ENCODE results near the gene ABCF2. TPM values are rescaled to one million over a fixed set of nuclear protein-coding genes. Genes with fewer than 3 reads are reported as not detected.

The ABCF2 gene
- total RNA-seq, 1 experiment from 2014 or later = 99.0 TPM

GRCh38 chr7:151185762-151186639 lies 41.0 kb downstream of the ABCF2 start:
- in situ Hi-C loops (cut with HindIII; ENCODE audit: low sequenced_read_pairs) = no loop called here
- DNase-seq (ENCODE audit: low spot score) = no peak

- no peak for DNase-seq (ENCODE audit: low spot score)
Observed at GRCh38 chr7:151181011-151181431, 46.0 kb downstream of the ABCF2 start.

GRCh38 chr7:151179946-151180345 lies 47.1 kb downstream of the ABCF2 start:
- no peak for DNase-seq (ENCODE audit: low spot score)
- in situ Hi-C loops (cut with HindIII; ENCODE audit: low sequenced_read_pairs) = no loop called here

More at GRCh38 chr7:151181011-151181431, 46.0 kb downstream of the ABCF2 start:
- in situ Hi-C loops (cut with HindIII; ENCODE audit: low sequenced_read_pairs) = no loop called here

GRCh38 chr7:151179287-151179860 lies 47.6 kb downstream of the ABCF2 start:
- DNase-seq (ENCODE audit: low spot score) = no peak
- in situ Hi-C loops (cut with HindIII; ENCODE audit: low sequenced_read_pairs) = no loop called here

GRCh38 chr7:151178831-151179230 lies 48.2 kb downstream of the ABCF2 start:
- DNase-seq (ENCODE audit: low spot score) = no peak
- in situ Hi-C loops (cut with HindIII; ENCODE audit: low sequenced_read_pairs) = no loop called here

GRCh38 chr7:151178236-151178635 lies 48.8 kb downstream of the ABCF2 start:
- in situ Hi-C loops (cut with HindIII; ENCODE audit: low sequenced_read_pairs) = no loop called here
- DNase-seq (ENCODE audit: low spot score) = no peak

GRCh38 chr7:151177310-151177709 lies 49.7 kb downstream of the ABCF2 start:
- DNase-seq (ENCODE audit: low spot score) = no peak
- in situ Hi-C loops (cut with HindIII; ENCODE audit: low sequenced_read_pairs) = no loop called here

GRCh38 chr7:151176401-151176800 lies 50.6 kb downstream of the ABCF2 start:
- DNase-seq (ENCODE audit: low spot score) = no peak
- in situ Hi-C loops (cut with HindIII; ENCODE audit: low sequenced_read_pairs) = no loop called here

- in situ Hi-C loops (cut with HindIII; ENCODE audit: low sequenced_read_pairs) = no loop called here
- no peak for DNase-seq (ENCODE audit: low spot score)
Observed at GRCh38 chr7:151175793-151176311, 51.2 kb downstream of the ABCF2 start.

- no peak for DNase-seq (ENCODE audit: low spot score)
- in situ Hi-C loops (cut with HindIII; ENCODE audit: low sequenced_read_pairs) = no loop called here
Observed at GRCh38 chr7:151175047-151175792, 51.8 kb downstream of the ABCF2 start.

- peak; percentile 18 for DNase-seq (ENCODE audit: low spot score)
- in situ Hi-C loops (cut with HindIII; ENCODE audit: low sequenced_read_pairs) = no loop called here
Observed at GRCh38 chr7:151174246-151175046, 52.6 kb downstream of the ABCF2 start.

- in situ Hi-C loops (cut with HindIII; ENCODE audit: low sequenced_read_pairs) = no loop called here
- no peak for DNase-seq (ENCODE audit: low spot score)
Observed at GRCh38 chr7:151173386-151174245, 53.4 kb downstream of the ABCF2 start.

- DNase-seq (ENCODE audit: low spot score) = peak; percentile 76
- in situ Hi-C loops (cut with HindIII; ENCODE audit: low sequenced_read_pairs) = no loop called here
Observed at GRCh38 chr7:151172273-151173141, 54.5 kb downstream of the ABCF2 start.

GRCh38 chr7:151168787-151169162 lies 58.2 kb downstream of the ABCF2 start:
- in situ Hi-C loops (cut with HindIII; ENCODE audit: low sequenced_read_pairs) = loop anchor here (5.0 kb wide), 1 partner anchor 136 kb away; no protein-coding TSS in a partner anchor
- no peak for DNase-seq (ENCODE audit: low spot score)

GRCh38 chr7:151168003-151168786 lies 58.8 kb downstream of the ABCF2 start:
- in situ Hi-C loops (cut with HindIII; ENCODE audit: low sequenced_read_pairs) = loop anchor here (5.0 kb wide), 1 partner anchor 136 kb away; no protein-coding TSS in a partner anchor
- no peak for DNase-seq (ENCODE audit: low spot score)

GRCh38 chr7:151167197-151167961 lies 59.6 kb downstream of the ABCF2 start, which contains the start of gene GBX1:
TSS of gene GBX1 (minus strand) at chr7:151167694. CDS start at chr7:151167548, 146 bp downstream.
- DNase-seq (ENCODE audit: low spot score) = no peak
- in situ Hi-C loops (cut with HindIII; ENCODE audit: low sequenced_read_pairs) = loop anchor here (5.0 kb wide), 1 partner anchor 135 kb away; no protein-coding TSS in a partner anchor

Data from G401 (cell line).